ENCODE measurements around the gene SHISAL1. TPM values are rescaled to one million over a fixed set of nuclear protein-coding genes. Genes with fewer than 3 reads are reported as not detected.

The SHISAL1 gene
- total RNA-seq, 2 donors from 2014 or later: 0.42 to 0.95 TPM

DNA sequence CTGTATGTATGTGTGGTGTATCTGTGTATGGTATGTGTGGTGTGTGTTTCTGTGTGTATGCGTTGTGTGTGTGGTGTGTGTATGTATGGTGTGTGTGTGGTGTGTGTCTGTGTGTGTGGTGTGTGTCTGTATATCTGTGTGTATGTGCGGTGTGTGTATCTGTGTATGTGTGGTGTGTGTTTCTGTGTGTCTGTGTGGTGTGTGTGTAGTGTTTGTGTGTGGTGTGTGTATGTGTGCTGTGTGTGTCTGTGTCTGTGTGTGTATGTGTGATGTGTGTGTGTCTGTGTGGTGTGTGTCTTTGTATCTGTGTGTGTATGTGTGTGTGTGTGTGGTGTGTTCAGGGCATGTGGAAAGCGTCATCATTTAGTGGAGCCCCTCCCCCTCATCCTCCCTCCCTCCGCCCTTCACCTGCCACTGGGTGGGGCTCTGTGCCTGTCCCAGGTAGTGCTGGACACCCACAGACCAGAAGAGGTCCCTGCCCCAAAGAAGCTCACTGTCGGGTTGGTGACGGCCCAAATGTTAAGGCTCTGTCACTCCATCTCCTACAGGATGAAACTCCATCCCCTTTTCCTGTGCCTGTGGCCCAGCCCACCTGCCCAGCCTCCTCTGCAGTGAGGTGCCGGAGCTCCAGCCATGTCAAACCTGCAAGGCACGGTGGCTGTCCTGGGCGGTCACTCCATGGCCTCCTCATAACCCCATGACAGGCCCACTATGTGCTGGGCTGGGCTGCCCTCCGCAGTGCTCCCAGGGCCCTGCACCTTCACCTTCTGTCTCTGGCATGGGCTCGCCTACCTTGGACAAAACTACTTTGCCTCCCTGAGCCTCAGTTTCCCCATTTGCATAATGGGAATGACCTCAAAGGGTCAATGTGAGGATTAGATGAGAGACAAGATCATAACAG, 23.4 kb upstream of the SHISAL1 start:
- TF ChIP-seq, protein P1, sequence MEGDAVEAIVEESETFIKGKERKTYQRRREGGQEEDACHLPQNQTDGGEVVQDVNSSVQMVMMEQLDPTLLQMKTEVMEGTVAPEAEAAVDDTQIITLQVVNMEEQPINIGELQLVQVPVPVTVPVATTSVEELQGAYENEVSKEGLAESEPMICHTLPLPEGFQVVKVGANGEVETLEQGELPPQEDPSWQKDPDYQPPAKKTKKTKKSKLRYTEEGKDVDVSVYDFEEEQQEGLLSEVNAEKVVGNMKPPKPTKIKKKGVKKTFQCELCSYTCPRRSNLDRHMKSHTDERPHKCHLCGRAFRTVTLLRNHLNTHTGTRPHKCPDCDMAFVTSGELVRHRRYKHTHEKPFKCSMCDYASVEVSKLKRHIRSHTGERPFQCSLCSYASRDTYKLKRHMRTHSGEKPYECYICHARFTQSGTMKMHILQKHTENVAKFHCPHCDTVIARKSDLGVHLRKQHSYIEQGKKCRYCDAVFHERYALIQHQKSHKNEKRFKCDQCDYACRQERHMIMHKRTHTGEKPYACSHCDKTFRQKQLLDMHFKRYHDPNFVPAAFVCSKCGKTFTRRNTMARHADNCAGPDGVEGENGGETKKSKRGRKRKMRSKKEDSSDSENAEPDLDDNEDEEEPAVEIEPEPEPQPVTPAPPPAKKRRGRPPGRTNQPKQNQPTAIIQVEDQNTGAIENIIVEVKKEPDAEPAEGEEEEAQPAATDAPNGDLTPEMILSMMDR (conservative IDR thresholded peaks at IDR 0.05): peak; percentile 33
- Histone ChIP-seq H3K36me3 (ENCODE audit: control insufficient read depth, insufficient read depth, low read length) (no peaks in the 10 kb centered on the region), H3K27me3 (ENCODE audit: control insufficient read depth, insufficient read depth, low read length, poor library complexity, severe bottlenecking) (peaks cover 38% of the 10 kb centered on the region), H3K27ac (ENCODE audit: low read depth, low read length) (no peak overlapping the region), H3K9ac (ENCODE audit: extremely low read depth, low read length, poor library complexity, severe bottlenecking) (no peak overlapping the region), H3K4me3 (ENCODE audit: low read length) (no peak overlapping the region), H3K9me3 (ENCODE audit: control insufficient read depth, low read length) (no peaks in the 10 kb centered on the region), H3K4me1 (ENCODE audit: control insufficient read depth, insufficient read depth, low read length) (peaks cover under 1% of the 10 kb centered on the region)
- peaks cover 7% of the 10 kb centered on the region for H3K4me1 Mint-ChIP-seq
- 73 to 88% methylated on average over 5 to 11 of the region's 11 CpGs for WGBS, 2 experiments (ENCODE audit: insufficient coverage in 1 of 2, insufficient read length in 1 of 2)
- no peaks in the 10 kb centered on the region for H3K9me3 Mint-ChIP-seq
- H3K4me3 Mint-ChIP-seq: no peak overlapping the region
- H3K36me3 Mint-ChIP-seq (ENCODE audit: low read depth): no peaks in the 10 kb centered on the region
- H3K27ac Mint-ChIP-seq: no peak overlapping the region
- H3K27me3 Mint-ChIP-seq (ENCODE audit: insufficient read depth): peaks cover 16% of the 10 kb centered on the region
- no peak for DNase-seq

DNA sequence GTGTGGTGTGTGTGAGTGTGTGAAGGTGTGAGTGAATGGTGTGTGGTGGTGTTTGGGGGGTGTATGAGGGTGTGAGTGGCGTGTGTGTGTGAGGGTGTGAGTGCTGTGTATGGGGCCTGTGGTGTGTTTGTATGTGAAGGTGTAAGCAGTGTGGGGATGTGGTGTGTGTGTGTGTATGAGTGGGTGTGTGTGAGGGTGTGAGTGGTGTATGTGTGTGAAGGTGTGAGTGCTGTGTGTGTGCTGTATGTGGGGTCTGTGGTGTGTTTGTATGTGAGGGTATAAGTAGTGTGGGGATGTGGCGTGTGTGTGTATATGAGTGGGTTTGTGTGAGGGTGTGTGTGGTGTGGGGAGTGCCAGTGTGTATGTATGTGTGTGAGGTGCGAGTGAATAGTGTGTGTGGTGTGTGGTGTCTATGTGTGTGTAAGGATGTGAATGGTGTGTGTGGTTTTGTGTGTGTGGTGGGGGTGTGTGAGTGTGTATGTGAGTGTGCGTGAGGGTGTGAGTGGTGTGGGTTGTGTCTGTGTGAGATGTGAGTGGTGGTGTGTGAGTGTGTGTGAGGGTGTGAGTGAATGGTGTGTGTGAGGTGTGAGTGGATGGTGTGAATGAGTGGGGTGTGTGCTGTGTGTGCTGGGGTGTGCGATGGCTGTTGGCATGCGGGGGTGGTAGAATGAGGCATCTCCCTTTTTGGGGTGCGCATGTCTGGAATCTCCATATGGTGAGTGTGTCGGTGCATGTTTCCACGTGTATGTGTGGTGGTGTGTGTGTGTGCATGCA, 22.5 kb upstream of the SHISAL1 start:
- H3K9me3 Mint-ChIP-seq: no peaks in the 10 kb centered on the region
- peaks cover 7% of the 10 kb centered on the region for H3K4me1 Mint-ChIP-seq

More for the DNA sequence above, 22.5 kb upstream of the SHISAL1 start:
- Histone ChIP-seq H3K4me1 (ENCODE audit: control insufficient read depth, insufficient read depth, low read length) (no peaks in the 10 kb centered on the region), H3K27ac (ENCODE audit: low read depth, low read length) (no peak overlapping the region), H3K9me3 (ENCODE audit: control insufficient read depth, low read length) (no peaks in the 10 kb centered on the region), H3K36me3 (ENCODE audit: control insufficient read depth, insufficient read depth, low read length) (no peaks in the 10 kb centered on the region), H3K9ac (ENCODE audit: extremely low read depth, low read length, poor library complexity, severe bottlenecking) (no peak overlapping the region), H3K27me3 (ENCODE audit: control insufficient read depth, insufficient read depth, low read length, poor library complexity, severe bottlenecking) (peaks cover 47% of the 10 kb centered on the region), H3K4me3 (ENCODE audit: low read length) (no peak overlapping the region)
- Mint-ChIP-seq H3K4me3 (no peak overlapping the region), H3K27me3 (ENCODE audit: insufficient read depth) (peaks cover 22% of the 10 kb centered on the region), H3K36me3 (ENCODE audit: low read depth) (no peaks in the 10 kb centered on the region), H3K27ac (no peak overlapping the region)
- no peak for DNase-seq
- TF ChIP-seq, protein P1 (conservative IDR thresholded peaks at IDR 0.05): no peak
- 89 to 90% methylated on average over 4 to 9 of the region's 9 CpGs for WGBS, 2 experiments (ENCODE audit: insufficient coverage in 1 of 2, insufficient read length in 1 of 2)

Data from endodermal cell (in vitro differentiated cells).